Measurements from ENCODE around the gene FAM229A.

DNA sequence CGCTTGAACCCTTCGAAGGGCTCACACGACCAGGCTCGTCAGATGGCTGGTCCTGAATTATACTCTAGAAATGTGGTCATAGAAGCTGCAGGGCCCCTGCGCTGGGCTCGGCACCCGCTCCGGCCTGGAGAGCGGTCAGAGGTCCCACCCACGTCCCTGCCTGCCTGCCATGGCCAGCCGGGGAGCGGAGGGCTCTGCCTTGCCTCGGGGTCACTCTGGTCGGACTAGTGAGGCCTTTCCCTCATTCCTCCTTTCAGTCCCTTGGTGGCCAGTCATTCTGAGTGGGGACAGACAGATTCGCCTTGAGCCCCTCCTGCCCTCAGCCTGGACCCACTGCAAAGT, 25.7 kb downstream of the FAM229A start:
- TF ChIP-seq, protein P1, sequence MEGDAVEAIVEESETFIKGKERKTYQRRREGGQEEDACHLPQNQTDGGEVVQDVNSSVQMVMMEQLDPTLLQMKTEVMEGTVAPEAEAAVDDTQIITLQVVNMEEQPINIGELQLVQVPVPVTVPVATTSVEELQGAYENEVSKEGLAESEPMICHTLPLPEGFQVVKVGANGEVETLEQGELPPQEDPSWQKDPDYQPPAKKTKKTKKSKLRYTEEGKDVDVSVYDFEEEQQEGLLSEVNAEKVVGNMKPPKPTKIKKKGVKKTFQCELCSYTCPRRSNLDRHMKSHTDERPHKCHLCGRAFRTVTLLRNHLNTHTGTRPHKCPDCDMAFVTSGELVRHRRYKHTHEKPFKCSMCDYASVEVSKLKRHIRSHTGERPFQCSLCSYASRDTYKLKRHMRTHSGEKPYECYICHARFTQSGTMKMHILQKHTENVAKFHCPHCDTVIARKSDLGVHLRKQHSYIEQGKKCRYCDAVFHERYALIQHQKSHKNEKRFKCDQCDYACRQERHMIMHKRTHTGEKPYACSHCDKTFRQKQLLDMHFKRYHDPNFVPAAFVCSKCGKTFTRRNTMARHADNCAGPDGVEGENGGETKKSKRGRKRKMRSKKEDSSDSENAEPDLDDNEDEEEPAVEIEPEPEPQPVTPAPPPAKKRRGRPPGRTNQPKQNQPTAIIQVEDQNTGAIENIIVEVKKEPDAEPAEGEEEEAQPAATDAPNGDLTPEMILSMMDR (IDR thresholded peaks at IDR 0.05) = no peak
- no peak for TF ChIP-seq POLR2A (IDR thresholded peaks at IDR 0.05)

Data from tibial nerve (tissue), 3 donors.